Measurements from ENCODE around the gene CACNA1C. TPM values are rescaled to one million over a fixed set of nuclear protein-coding genes. Genes with fewer than 3 reads are reported as not detected.

CACNA1C gene
- total and polyA plus RNA-seq, 2 donors from 2014 or later = 1.6 to 17.4 TPM

DNA sequence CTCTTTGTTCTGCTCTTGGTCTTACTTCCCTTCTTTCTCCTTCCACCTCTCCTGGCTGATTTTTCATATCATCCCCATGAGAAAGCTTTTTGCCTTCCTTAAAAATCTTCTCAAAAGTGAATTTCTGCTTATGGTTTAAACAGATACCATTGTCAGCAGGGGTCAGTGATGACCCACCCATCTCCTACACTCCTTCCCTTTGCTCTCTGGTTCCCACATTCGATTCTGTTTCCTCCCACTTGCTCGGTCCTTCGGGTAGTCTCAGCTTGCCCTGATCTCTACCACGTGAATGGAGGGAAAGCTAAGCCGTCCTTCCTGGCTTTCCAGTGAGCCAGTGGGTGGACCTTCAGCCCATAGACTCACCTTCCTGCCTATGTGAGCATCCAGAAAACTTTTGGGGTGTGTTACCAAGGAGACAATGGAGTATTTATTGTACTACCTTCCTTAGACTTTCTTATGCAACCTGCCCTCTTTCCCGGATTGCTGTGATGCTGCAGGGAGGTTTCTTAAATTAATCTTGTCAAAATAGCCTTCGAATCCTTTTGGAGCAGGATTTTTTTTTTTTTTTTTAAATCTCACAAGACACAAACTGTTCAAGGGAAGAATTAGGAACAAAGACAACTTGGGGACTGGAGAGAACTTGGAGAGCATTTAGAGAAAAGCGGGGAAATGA lies 306.3 kb downstream of the CACNA1C start:
- no peaks in the 10 kb centered on the region for H3K9me3 ChIP-seq (ENCODE audit: control insufficient read depth in 2 of 3, insufficient read depth in 1 of 3, low read length in 3 of 3)
- no peak overlapping the region for H3K4me3 ChIP-seq (ENCODE audit: low read length in 3 of 3)
- peaks cover 0 to 11% (median 4%) of the 10 kb centered on the region in 3 donors for H3K4me1 ChIP-seq (ENCODE audit: control insufficient read depth in 2 of 3, insufficient read depth in 2 of 3, low read depth in 1 of 3, low read length in 3 of 3)
- TF ChIP-seq, protein P1, sequence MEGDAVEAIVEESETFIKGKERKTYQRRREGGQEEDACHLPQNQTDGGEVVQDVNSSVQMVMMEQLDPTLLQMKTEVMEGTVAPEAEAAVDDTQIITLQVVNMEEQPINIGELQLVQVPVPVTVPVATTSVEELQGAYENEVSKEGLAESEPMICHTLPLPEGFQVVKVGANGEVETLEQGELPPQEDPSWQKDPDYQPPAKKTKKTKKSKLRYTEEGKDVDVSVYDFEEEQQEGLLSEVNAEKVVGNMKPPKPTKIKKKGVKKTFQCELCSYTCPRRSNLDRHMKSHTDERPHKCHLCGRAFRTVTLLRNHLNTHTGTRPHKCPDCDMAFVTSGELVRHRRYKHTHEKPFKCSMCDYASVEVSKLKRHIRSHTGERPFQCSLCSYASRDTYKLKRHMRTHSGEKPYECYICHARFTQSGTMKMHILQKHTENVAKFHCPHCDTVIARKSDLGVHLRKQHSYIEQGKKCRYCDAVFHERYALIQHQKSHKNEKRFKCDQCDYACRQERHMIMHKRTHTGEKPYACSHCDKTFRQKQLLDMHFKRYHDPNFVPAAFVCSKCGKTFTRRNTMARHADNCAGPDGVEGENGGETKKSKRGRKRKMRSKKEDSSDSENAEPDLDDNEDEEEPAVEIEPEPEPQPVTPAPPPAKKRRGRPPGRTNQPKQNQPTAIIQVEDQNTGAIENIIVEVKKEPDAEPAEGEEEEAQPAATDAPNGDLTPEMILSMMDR (IDR thresholded peaks at IDR 0.05; ENCODE audit: borderline replicate concordance, extremely low read depth, insufficient read depth) = no peak
- H3K27ac ChIP-seq (ENCODE audit: low read depth in 2 of 2, low read length in 2 of 2) = peak overlapping the region in 1 of 2 donors; percentile 38
- H3K36me3 ChIP-seq (ENCODE audit: control insufficient read depth in 2 of 3, insufficient read depth in 3 of 3, low read length in 3 of 3) = no peaks in the 10 kb centered on the region
- H3K27me3 ChIP-seq (ENCODE audit: control insufficient read depth, insufficient read depth, low read length) = no peaks in the 10 kb centered on the region
- FAIRE-seq (no peak), DNase-seq (peak in 2 of 5 donors; percentile 69)
- H3K9ac ChIP-seq (ENCODE audit: low read length in 3 of 3) = no peak overlapping the region
- intact Hi-C loops (cut with DNase I) = no loop called here

DNA sequence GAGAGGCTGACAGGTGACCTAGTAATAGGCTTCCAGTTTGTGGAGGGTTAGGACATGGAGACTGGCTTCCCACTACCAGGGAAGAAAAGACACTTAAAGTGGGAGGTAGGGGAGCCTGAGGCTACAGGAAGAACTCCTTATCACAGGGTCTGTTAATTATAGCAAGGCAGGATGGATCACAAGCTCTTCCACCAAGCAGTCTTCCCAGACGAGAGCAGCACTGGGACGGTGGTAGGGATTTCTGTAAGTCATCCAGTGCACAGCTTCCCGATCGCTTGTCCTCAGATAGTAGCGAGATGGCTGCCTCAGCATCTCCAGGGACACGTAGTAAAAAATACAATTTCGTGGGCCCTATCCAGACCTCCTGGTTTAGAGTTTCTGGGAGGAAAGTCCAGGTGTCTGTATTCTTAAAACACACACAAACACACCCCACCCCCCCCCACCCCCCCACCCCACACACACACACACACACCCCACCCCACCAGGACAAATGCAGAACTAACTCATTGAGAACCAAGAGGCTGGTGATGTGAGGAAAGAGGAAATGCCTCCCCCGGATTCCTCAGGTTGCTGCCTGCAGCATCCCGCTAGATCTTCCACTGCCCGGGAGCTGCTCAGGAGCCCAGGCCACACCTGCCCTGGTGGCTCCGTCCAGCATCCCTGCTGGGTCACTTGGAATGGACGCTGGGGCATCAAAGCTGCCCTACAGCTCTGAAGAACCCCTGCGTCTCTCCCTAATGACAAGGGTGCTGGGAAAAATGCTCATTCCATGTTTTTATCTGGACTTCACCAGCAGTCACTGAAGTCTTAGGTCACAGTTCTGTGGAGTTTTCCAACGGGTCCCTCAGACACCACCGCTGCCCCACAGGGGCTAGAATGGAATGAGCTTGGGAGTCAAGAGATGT lies 307.2 kb downstream of the CACNA1C start:
- TF ChIP-seq, protein P1 (IDR thresholded peaks at IDR 0.05; ENCODE audit: borderline replicate concordance, extremely low read depth, insufficient read depth) = no peak
- no peaks in the 10 kb centered on the region for H3K36me3 ChIP-seq (ENCODE audit: control insufficient read depth in 2 of 3, insufficient read depth in 3 of 3, low read length in 3 of 3)
- DNase-seq = no peak
- H3K27ac ChIP-seq (ENCODE audit: low read depth in 2 of 2, low read length in 2 of 2) = no peak overlapping the region
- FAIRE-seq = no peak
- peaks cover 0 to 8% (median 0%) of the 10 kb centered on the region in 3 donors for H3K4me1 ChIP-seq (ENCODE audit: control insufficient read depth in 2 of 3, insufficient read depth in 2 of 3, low read depth in 1 of 3, low read length in 3 of 3)
- H3K9ac ChIP-seq (ENCODE audit: low read length in 3 of 3) = no peak overlapping the region
- H3K27me3 ChIP-seq (ENCODE audit: control insufficient read depth, insufficient read depth, low read length) = no peaks in the 10 kb centered on the region
- no peaks in the 10 kb centered on the region for H3K9me3 ChIP-seq (ENCODE audit: control insufficient read depth in 2 of 3, insufficient read depth in 1 of 3, low read length in 3 of 3)
- H3K4me3 ChIP-seq (ENCODE audit: low read length in 3 of 3) = no peak overlapping the region
- intact Hi-C loops (cut with DNase I) = no loop called here

DNA sequence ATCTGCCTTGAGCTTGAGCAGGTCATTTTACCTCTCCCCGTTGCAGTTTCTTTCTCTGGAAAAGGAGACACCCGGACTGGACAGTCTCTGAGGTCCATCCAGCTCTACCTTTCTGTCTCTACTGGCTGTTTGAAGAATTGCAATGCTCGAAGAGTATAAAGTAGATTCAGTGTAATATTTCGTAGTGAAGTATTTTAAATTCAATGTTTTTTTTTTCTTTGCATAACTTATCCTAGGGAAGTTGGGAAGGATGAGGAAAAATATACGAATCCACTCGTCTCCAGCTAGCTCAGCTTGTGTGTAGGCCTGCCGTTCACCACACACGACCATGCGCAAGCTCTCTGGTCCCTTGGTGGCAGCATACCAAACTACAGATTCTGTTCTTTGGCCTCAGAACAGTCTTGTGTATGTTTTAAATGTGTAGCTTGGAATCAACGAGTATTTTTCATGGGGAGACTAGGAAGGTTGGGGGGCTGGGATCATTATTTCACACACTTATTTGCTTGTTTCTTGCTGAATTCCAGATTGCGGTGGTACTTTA lies 307.9 kb downstream of the CACNA1C start:
- H3K4me3 ChIP-seq (ENCODE audit: low read length in 3 of 3) = no peak overlapping the region
- FAIRE-seq (no peak), DNase-seq (no peak)
- no peaks in the 10 kb centered on the region for H3K36me3 ChIP-seq (ENCODE audit: control insufficient read depth in 2 of 3, insufficient read depth in 3 of 3, low read length in 3 of 3)
- H3K27me3 ChIP-seq (ENCODE audit: control insufficient read depth, insufficient read depth, low read length) = no peaks in the 10 kb centered on the region
- H3K4me1 ChIP-seq (ENCODE audit: control insufficient read depth in 2 of 3, insufficient read depth in 2 of 3, low read depth in 1 of 3, low read length in 3 of 3) = peaks cover 0 to 8% (median 0%) of the 10 kb centered on the region in 3 donors
- intact Hi-C loops (cut with DNase I) = no loop called here
- H3K9ac ChIP-seq (ENCODE audit: low read length in 3 of 3) = no peak overlapping the region
- TF ChIP-seq, protein P1 (IDR thresholded peaks at IDR 0.05; ENCODE audit: borderline replicate concordance, extremely low read depth, insufficient read depth) = no peak
- H3K9me3 ChIP-seq (ENCODE audit: control insufficient read depth in 2 of 3, insufficient read depth in 1 of 3, low read length in 3 of 3) = no peaks in the 10 kb centered on the region
- no peak overlapping the region for H3K27ac ChIP-seq (ENCODE audit: low read depth in 2 of 2, low read length in 2 of 2)
